ENCODE results near the gene RXYLT1.

DNA sequence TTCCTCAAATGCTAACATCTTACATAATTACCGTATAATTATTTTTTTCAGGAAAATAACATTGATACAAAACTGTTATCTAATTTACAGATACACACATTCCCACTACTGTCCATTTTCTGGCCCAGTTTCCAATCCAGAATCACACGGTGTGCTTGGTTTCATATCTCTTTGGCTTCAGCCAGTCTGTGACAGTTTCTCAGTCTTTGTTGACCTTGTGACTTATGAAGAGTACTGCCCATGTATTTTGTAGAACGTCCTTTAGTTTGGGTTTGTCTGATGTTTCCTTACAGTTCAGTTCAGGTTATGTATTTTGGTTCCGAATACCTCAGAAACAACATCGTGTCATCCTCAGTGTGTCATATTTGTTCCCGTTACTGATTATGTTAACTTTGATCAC, 16.2 kb downstream of the RXYLT1 start:
- TF ChIP-seq, protein P1, sequence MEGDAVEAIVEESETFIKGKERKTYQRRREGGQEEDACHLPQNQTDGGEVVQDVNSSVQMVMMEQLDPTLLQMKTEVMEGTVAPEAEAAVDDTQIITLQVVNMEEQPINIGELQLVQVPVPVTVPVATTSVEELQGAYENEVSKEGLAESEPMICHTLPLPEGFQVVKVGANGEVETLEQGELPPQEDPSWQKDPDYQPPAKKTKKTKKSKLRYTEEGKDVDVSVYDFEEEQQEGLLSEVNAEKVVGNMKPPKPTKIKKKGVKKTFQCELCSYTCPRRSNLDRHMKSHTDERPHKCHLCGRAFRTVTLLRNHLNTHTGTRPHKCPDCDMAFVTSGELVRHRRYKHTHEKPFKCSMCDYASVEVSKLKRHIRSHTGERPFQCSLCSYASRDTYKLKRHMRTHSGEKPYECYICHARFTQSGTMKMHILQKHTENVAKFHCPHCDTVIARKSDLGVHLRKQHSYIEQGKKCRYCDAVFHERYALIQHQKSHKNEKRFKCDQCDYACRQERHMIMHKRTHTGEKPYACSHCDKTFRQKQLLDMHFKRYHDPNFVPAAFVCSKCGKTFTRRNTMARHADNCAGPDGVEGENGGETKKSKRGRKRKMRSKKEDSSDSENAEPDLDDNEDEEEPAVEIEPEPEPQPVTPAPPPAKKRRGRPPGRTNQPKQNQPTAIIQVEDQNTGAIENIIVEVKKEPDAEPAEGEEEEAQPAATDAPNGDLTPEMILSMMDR (conservative IDR thresholded peaks at IDR 0.05): no peak
- no peak for TF ChIP-seq ZFX (IDR thresholded peaks at IDR 0.05)

Data from C4-2B (cell line).